Large intestine (tissue), 3 donors: ENCODE data around the gene GRM4. TPM values are rescaled to one million over a fixed set of nuclear protein-coding genes. Genes with fewer than 3 reads are reported as not detected.

ENCODE experiments used
- DNase-seq, 2 donors: peaks; one replicate each; pipeline versions ENCODE4 v3.0.0 to v3.0.0-alpha.2; 2013
- H3K27ac ChIP-seq: one replicate; pipeline ENCODE4 v1.5.1; 2013; ENCODE audit warnings: low read length
- H3K27me3 ChIP-seq: 2 replicates; pipeline ENCODE4 v1.6.1; 2013; ENCODE audit warnings: low read length; ENCODE audit not compliant: control insufficient read depth, insufficient read depth
- H3K36me3 ChIP-seq: 2 replicates; pipeline ENCODE4 v1.6.1; 2013; ENCODE audit warnings: low read length; ENCODE audit not compliant: control insufficient read depth, insufficient read depth
- H3K4me1 ChIP-seq: one replicate; pipeline ENCODE4 v1.6.1; 2013; ENCODE audit warnings: low read length; ENCODE audit not compliant: control insufficient read depth, insufficient read depth
- H3K4me3 ChIP-seq: one replicate; pipeline ENCODE4 v1.5.1; 2013; ENCODE audit warnings: low read length
- H3K9me3 ChIP-seq: one replicate; pipeline ENCODE4 v1.6.1; 2013; ENCODE audit warnings: mild to moderate bottlenecking, low read depth, low read length, moderate library complexity; ENCODE audit not compliant: control insufficient read depth
- WGBS: methylation state at CpG from one replicate; pipeline ENCODE4 v1.1.5; 2013; ENCODE audit warnings: low lambda C conversion rate; ENCODE audit not compliant: insufficient coverage; 5-methylcytosine and 5-hydroxymethylcytosine counted together
- polyA plus RNA-seq: library from polyadenylated mRNA; unstranded; fragments of 120-200 nt; gene quantifications from one replicate; pipeline ENCODE4 v1.2.1, GENCODE V29; 2013

The GRM4 gene
- polyA plus RNA-seq, 1 donor: 0.46 TPM

DNA sequence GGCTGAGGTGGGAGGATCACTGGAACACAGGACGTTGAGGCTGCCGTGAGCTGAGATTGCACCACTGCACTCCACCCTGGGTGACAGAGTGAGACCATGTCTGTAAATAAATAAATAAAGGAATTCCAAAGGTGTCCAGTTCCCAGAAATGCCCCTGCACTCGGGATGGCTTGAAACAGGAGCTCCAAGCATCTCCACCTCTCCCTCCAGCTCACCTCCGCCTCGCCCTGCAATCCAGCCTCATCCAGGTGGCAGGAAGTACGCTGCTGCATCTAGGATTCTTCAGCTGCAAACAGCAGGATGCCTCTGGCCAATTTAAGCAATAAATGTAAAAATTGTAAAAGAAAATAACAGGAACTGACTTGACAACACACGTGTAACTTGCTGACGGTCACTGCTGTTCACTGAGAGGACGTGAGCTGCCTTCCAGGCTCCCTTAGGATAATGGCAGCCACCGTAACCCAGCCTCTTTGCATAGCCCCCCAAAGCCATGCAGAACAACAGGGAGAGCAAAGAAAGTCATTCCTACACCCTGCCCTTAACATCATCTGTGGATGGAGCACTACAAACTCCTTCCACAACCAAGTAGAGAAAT, 11.4 kb upstream of the GRM4 start:
- Histone ChIP-seq H3K27me3 (peaks cover 50% of the 10 kb centered on the region), H3K4me1 (peaks cover 3% of the 10 kb centered on the region), H3K27ac (no peak overlapping the region), H3K36me3 (no peaks in the 10 kb centered on the region), H3K4me3 (no peak overlapping the region), H3K9me3 (peaks cover 31% of the 10 kb centered on the region)
- no peak for DNase-seq
- WGBS: no CpG with 5 or more reads among the region's 10 CpGs

DNA sequence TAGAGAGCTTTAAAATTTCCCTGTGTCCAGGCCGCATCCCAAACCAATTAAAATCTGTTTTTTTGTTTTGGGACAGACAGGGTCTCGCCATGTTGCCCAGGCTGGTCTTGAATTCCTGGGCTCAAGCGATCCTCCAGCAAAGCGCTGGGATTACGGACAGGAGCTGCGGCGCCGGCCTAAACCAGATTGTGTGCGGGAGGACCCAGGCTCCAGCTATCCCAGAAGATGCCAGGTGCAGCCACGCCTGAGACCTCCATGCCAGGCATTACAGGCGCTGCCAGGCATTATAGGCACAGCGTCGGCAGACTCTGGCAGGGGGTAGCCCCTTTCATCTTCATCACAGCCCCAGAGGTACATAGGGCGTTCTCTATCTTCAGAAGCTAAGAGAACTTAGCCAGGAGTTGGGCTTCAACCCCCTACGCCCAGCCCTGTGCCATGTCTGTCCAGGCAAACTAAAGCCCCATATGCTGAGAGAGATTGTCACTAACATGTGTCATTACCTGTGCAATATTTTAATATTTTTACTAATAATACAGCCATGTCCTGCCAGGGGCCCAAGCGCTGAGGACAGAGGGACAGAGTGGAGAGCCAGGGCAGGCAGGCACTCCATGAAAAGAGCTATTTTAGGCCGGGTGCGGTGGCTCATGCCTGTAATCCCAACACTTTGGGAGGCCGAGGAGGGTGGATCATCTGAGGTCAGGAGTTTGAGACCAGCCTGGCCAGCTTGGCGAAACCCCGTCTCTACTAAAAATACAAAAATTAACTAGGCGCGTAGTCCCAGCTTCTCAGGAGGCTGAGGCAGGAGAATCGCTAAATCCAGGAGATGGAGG, 9.8 kb upstream of the GRM4 start:
- WGBS: 100% methylated on average over 2 of the region's 24 CpGs
- Histone ChIP-seq H3K9me3 (peaks cover 27% of the 10 kb centered on the region), H3K27me3 (peaks cover 65% of the 10 kb centered on the region), H3K36me3 (no peaks in the 10 kb centered on the region), H3K4me1 (peaks cover 3% of the 10 kb centered on the region), H3K4me3 (no peak overlapping the region), H3K27ac (no peak overlapping the region)
- no peak for DNase-seq

DNA sequence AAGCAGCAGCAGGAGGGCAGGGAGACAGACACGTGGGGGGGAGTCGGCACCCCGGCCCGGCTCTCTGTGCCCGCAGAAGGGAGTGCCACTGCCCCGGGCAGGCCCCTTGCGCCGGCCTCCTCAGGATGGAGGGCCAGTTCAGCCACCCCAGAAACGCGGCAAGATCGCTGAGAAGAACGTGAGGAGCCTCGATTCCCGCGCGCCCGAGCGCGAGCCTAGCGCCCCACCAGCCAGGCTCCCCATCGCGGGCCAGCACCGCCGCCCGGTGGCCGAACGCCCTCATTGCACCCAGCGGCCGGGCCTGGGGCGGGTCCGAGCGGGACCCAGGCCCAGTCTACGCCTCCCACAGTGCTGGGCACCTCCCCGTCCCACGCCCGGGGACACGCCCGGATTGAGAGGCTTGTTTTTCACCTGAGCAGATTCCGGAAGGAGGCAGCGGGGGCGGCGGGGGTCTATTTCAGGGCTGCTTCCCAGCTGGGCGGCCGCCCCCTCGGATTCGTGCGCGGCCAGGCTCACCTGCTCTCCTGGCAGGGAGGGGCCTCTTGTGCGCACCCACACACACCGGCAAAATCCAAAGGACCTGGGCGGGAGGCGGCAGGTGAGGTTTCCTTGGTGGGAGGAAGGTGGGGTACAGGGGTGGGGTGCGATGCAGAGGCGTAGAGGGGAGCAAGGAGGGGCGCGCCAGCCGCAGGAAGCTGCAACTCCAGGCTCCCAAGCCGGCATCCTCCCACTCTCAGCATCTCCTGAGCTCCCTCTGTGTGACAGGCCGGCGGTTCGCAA, 9.0 kb upstream of the GRM4 start:
- no peaks in the 10 kb centered on the region for H3K36me3 ChIP-seq
- H3K4me1 ChIP-seq: peaks cover 3% of the 10 kb centered on the region
- peaks cover 73% of the 10 kb centered on the region for H3K27me3 ChIP-seq
- H3K27ac ChIP-seq: no peak overlapping the region
- H3K9me3 ChIP-seq: peaks cover 20% of the 10 kb centered on the region
- peak in 1 of 2 donors; percentile 24 for DNase-seq
- no CpG with 5 or more reads among the region's 61 CpGs for WGBS
- no peak overlapping the region for H3K4me3 ChIP-seq

DNA sequence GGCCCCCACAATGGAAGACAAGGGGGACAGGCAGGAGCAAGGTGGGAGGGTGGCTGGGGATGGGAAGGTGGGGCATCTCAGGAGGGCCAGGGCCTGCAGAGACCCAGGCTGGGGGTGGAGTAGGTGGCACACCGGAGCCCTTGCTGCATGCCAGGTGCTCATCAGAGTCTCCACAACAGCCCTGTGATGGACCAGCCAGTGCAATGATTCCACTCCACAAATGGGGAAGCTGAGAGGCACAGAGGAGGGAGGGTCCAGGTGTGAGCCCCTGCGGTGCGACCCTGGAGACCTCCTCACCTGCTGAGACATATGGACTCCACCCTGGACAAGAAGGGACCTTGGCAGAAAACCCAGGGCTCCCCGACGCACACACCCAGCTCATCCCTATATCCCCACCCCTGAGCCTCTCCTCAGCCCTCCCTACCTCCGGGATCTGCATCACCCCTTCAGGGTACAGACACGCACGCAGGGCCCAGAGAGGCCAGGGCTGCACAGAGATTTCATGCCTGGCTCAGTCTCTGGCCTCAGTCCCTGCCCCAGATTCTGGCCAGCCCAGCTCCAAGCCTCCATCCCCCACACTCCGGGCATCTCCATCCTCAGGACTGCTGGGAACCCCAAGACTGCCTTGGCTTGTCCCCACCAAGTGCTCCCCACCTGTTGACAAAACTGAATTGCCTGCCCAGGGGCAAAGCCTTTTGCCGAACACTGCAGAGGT, 7.1 kb upstream of the GRM4 start:
- H3K4me1 ChIP-seq: peaks cover 3% of the 10 kb centered on the region
- H3K27ac ChIP-seq: no peak overlapping the region
- H3K36me3 ChIP-seq: no peaks in the 10 kb centered on the region
- DNase-seq: no peak
- peaks cover 9% of the 10 kb centered on the region for H3K9me3 ChIP-seq
- no peak overlapping the region for H3K4me3 ChIP-seq
- peaks cover 92% of the 10 kb centered on the region for H3K27me3 ChIP-seq
- no CpG with 5 or more reads among the region's 10 CpGs for whole genome bisulfite sequencing

DNA sequence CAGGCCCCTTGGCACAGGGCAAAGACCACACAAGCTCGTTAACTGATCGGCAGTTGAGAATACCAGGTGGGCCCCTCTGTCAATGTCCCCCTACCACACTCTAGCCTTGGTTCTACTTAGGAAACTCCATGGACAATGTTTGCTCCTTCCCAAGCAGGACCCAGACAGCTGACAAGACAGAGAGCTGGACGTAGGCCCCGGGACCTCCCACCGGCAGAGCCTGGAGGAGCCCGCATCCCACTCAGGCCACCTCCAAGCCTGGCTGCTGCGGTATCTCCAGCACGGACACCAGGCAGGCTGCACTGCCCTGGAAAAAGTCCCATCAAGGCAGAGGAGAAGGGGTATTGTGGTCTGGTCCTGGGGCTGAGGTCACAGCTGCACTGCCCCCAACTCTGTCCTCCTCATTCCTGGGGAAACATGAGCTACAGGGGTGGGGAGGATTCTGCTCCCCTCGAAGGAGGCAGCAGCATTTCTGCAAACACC, 6.2 kb upstream of the GRM4 start:
- no peak for DNase-seq
- H3K4me3 ChIP-seq: no peak overlapping the region
- WGBS: no CpG with 5 or more reads among the region's 9 CpGs

DNA sequence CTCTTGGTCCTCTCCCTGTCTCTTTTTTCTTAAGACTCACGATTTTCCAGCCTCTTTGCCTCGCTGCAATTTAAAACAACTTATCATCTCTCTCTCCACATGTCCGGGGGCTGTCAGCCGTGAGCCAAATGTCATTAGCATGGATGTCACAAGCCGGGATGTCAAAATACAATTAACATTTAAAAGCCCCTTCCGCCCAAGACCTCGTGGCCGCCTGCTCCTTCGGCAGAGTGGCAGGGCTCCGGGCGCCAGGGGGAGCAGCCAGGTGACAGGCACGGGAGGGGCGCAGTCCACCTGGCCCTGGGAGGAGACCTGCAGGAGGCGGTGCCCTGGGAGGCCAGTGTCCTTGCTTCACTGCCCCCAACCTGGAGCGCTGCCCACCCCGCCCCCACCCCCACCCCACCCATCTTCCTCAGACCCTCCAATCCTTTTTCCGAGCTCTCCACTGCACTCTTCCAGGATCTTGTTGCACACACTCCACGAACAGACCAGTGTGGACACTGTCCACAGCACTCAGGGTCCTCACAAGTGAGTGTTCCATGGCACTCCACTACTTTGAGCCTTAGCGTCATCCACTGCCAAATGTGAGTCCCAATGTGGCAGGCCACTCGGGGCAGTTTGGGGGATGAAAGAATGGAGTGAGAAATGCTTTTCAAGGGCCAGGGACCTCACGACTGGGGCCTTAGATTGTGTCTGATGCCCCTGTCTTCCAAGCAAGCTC, 5.6 kb upstream of the GRM4 start:
- no peaks in the 10 kb centered on the region for H3K36me3 ChIP-seq
- DNase-seq: peak in 1 of 2 donors; percentile 18
- H3K4me1 ChIP-seq: peaks cover 3% of the 10 kb centered on the region
- peaks cover 9% of the 10 kb centered on the region for H3K9me3 ChIP-seq
- no CpG with 5 or more reads among the region's 21 CpGs for WGBS
- H3K27ac ChIP-seq: no peak overlapping the region
- peaks cover 88% of the 10 kb centered on the region for H3K27me3 ChIP-seq
- no peak overlapping the region for H3K4me3 ChIP-seq

More for the DNA sequence above, 6.2 kb upstream of the GRM4 start:
- H3K27me3 ChIP-seq: peaks cover 89% of the 10 kb centered on the region
- H3K9me3 ChIP-seq: peaks cover 9% of the 10 kb centered on the region
- H3K27ac ChIP-seq: no peak overlapping the region
- no peaks in the 10 kb centered on the region for H3K36me3 ChIP-seq
- H3K4me1 ChIP-seq: peaks cover 3% of the 10 kb centered on the region

DNA sequence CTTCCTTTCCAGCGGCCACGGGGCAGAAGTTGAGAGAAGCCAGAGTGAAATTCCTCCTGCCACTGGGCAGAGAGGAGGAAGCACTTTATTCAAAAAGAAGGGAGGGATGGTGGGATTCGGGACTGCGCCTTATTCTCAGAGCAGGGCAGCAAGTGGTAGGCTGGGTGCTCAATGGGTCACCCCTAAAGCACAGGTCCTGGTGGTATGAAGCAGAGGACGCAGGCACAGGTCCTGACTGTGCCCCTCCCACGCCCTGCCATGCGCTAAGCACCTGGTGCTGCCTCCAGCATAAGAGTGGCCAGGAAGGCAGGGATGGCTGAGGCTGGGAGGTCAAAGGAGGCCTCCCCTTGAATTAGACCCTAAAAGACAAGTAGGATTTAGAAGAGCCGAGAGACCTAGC, 4.9 kb upstream of the GRM4 start:
- no CpG with 5 or more reads among the region's 8 CpGs for WGBS
- H3K4me3 ChIP-seq: no peak overlapping the region
- H3K9me3 ChIP-seq: peaks cover 9% of the 10 kb centered on the region
- no peaks in the 10 kb centered on the region for H3K36me3 ChIP-seq
- H3K27me3 ChIP-seq: peaks cover 90% of the 10 kb centered on the region
- no peak for DNase-seq
- H3K27ac ChIP-seq: no peak overlapping the region
- H3K4me1 ChIP-seq: peaks cover 5% of the 10 kb centered on the region

DNA sequence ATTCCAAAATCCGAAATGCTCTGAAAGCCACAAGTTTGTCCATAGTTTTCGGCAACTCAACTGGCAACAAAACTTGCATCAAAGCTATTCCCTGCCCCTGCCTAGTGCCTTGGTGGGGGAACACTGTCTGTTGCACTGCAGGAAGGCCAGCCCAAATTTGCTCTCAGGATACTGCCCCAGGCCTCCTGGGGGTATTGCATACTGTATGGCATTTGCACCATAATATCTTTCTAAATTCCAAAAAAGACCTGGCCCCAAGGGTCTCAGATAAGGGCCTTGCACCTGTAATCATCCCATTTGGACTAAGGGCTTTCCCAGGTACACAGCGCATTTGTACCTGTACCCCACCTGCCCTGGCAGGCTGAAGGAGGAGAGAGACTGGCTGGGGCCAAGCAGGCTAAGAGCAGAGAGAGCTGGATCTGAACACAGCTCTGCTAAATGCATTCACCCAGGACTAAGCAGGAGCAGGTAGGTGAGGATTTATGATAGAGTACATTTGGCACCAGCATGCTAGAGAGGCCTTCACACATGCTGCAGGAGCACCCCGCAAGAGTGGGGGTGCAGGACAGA, 4.0 kb upstream of the GRM4 start:
- no peaks in the 10 kb centered on the region for H3K36me3 ChIP-seq
- no peak overlapping the region for H3K4me3 ChIP-seq
- WGBS: no CpG with 5 or more reads among the region's 4 CpGs
- H3K27ac ChIP-seq: no peak overlapping the region
- H3K27me3 ChIP-seq: peaks cover 88% of the 10 kb centered on the region
- DNase-seq: no peak
- peaks cover 3% of the 10 kb centered on the region for H3K4me1 ChIP-seq
- peaks cover 6% of the 10 kb centered on the region for H3K9me3 ChIP-seq

DNA sequence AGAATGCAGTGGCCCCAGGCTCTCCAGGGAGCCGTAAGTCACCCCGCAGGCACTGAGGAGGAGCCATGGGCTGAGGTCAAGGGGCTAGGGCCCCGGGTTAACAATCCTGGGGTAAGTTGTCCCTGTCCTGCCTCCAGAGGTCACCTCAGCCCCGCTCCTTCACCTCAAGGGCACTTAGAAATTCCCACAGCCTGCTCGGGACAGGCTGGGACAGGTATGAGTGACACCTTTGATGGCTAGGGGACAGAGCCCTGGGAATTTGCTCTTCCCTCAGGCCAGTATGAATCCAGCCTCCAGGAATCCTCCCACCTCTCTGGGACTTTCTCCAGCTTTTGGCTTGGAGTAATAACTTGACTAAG, 3.5 kb upstream of the GRM4 start:
- WGBS: no CpG with 5 or more reads among the region's 5 CpGs
- H3K4me3 ChIP-seq: no peak overlapping the region
- H3K36me3 ChIP-seq: no peaks in the 10 kb centered on the region
- peaks cover 1% of the 10 kb centered on the region for H3K9me3 ChIP-seq
- H3K4me1 ChIP-seq: peaks cover 4% of the 10 kb centered on the region
- no peak for DNase-seq
- peaks cover 88% of the 10 kb centered on the region for H3K27me3 ChIP-seq
- H3K27ac ChIP-seq: no peak overlapping the region
